Suprapubic skin (tissue), 4 donors: ENCODE results near the gene PARD3B. TPM values are rescaled to one million over a fixed set of nuclear protein-coding genes. Genes with fewer than 3 reads are reported as not detected.

Experiments
- DNase-seq, 2 donors: peaks; one replicate each; pipeline ENCODE4 v3.0.0-alpha.2; 2019; ENCODE audit warnings: low spot score in 2 of 2
- H3K27ac ChIP-seq: fragments of 200-600 bp; sonication (generic); one replicate; pipeline ENCODE4 v1.5.1; 2019
- H3K27me3 ChIP-seq: fragments of 200-600 bp; sonication (generic); one replicate; pipeline ENCODE4 v1.5.1; 2019
- H3K36me3 ChIP-seq: fragments of 200-600 bp; sonication (generic); one replicate; pipeline ENCODE4 v1.5.1; 2019
- H3K4me1 ChIP-seq: fragments of 200-600 bp; sonication (generic); one replicate; pipeline ENCODE4 v1.5.1; 2019
- H3K4me3 ChIP-seq: fragments of 200-600 bp; sonication (generic); one replicate; pipeline ENCODE4 v1.5.1; 2019; ENCODE audit warnings: mild to moderate bottlenecking
- H3K9me3 ChIP-seq: fragments of 200-600 bp; sonication (generic); one replicate; pipeline ENCODE4 v1.5.1; 2019
- EP300 ChIP-seq: sonication (generic); formaldehyde crosslinking; IDR thresholded peaks from one replicate; pipeline ENCODE4 v1.6.1; 2017; ENCODE audit warnings: antibody characterized with exemption
- POLR2A ChIP-seq, 2 donors: fragments of 450-650 bp; IDR thresholded peaks; one replicate each; pipeline ENCODE4 v1.6.1; 2017; ENCODE audit warnings: antibody characterized with exemption in 2 of 2, mild to moderate bottlenecking in 2 of 2, moderate library complexity in 2 of 2
- POLR2AphosphoS5 ChIP-seq, 3 donors: sonication (generic); formaldehyde crosslinking; IDR thresholded peaks; one replicate each; pipeline ENCODE4 v1.6.1; 2017; ENCODE audit warnings: antibody characterized with exemption in 3 of 3
- WGBS: methylation state at CpG from one replicate; pipeline ENCODE4 v1.1.5; 2018; 5-methylcytosine and 5-hydroxymethylcytosine counted together
- total RNA-seq, 4 donors: library from RNA; depleted of rRNA; stranded (reverse); fragments of >200 nt; gene quantifications; one replicate each; pipeline ENCODE4 v1.1.0, GENCODE V29; 2016
- TF ChIP-seq, protein P1 (sequence below), 2 donors: fragments of 200-600 bp in 1 of 2; fragments of 450-650 bp in 1 of 2; sonication (generic) in 1 of 2; IDR thresholded peaks; one replicate each; pipeline ENCODE4 v1.5.1; 2016 to 2019; ENCODE audit warnings: antibody characterized with exemption in 2 of 2, mild to moderate bottlenecking in 1 of 2, moderate library complexity in 1 of 2

PARD3B gene
- total RNA-seq, 4 donors from 2014 or later, result 12.5 to 18.9 (median 15.5) TPM

DNA sequence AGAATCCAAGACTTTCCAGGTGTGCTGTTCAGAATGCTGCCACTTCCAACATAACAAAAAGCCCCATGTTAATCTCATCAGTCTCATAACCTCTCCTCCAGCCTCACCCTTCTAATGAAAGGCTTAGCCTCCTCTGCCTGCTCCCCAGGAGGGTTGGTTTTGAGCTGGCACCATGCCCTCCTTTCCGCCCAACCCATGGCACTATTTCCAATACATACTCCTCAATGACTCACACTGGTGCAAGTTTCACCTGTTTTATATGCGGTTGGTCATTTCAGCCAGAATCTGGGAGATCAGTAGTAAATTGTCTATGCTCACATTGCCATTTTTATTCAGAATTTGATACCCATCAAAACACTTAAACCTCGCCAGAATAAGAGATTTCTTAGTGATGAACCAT lies 979.4 kb downstream of the PARD3B start:
- no peak for DNase-seq

GRCh38 chr2:205527801-205528200 lies 982.5 kb downstream of the PARD3B start:
- Histone ChIP-seq H3K36me3 (no peaks in the 10 kb centered on the region), H3K4me3 (no peak overlapping the region), H3K27ac (no peak overlapping the region), H3K9me3 (no peaks in the 10 kb centered on the region), H3K27me3 (no peaks in the 10 kb centered on the region), H3K4me1 (no peaks in the 10 kb centered on the region)
- TF ChIP-seq, protein P1, sequence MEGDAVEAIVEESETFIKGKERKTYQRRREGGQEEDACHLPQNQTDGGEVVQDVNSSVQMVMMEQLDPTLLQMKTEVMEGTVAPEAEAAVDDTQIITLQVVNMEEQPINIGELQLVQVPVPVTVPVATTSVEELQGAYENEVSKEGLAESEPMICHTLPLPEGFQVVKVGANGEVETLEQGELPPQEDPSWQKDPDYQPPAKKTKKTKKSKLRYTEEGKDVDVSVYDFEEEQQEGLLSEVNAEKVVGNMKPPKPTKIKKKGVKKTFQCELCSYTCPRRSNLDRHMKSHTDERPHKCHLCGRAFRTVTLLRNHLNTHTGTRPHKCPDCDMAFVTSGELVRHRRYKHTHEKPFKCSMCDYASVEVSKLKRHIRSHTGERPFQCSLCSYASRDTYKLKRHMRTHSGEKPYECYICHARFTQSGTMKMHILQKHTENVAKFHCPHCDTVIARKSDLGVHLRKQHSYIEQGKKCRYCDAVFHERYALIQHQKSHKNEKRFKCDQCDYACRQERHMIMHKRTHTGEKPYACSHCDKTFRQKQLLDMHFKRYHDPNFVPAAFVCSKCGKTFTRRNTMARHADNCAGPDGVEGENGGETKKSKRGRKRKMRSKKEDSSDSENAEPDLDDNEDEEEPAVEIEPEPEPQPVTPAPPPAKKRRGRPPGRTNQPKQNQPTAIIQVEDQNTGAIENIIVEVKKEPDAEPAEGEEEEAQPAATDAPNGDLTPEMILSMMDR (IDR thresholded peaks at IDR 0.05), result no peak
- TF ChIP-seq POLR2A (IDR thresholded peaks at IDR 0.05), result no peak
- TF ChIP-seq POLR2AphosphoS5 (IDR thresholded peaks at IDR 0.05), result no peak
- no peak for TF ChIP-seq EP300
- no peak for DNase-seq

More for the DNA sequence above, 979.4 kb downstream of the PARD3B start:
- 64% methylated on average over 3 of the region's 3 CpGs for WGBS
- Histone ChIP-seq H3K4me3 (no peak overlapping the region), H3K27ac (no peak overlapping the region), H3K27me3 (no peaks in the 10 kb centered on the region), H3K9me3 (no peaks in the 10 kb centered on the region), H3K4me1 (no peaks in the 10 kb centered on the region), H3K36me3 (no peaks in the 10 kb centered on the region)
- TF ChIP-seq, protein P1 (IDR thresholded peaks at IDR 0.05), result no peak
- TF ChIP-seq POLR2AphosphoS5 (IDR thresholded peaks at IDR 0.05) (no peak), POLR2A (IDR thresholded peaks at IDR 0.05) (no peak), EP300 (no peak)

DNA sequence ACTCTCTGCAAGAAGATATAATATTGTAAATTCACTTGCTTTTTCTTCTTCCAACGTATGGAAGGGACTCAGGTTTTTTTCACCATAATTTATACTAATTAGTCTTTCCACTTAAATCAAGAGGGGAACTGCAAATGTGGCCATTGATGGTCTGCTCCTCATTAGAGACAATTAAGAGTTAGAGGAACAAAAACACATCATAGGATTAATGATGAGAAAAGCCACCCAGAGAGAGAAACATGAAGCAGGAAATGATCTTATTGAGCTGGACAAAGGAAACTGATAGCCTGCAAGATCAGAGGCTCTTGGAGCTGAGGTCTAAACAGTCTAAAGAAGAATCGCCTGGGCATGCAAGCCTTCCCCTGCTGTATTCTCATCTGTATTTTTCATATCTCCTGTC lies 985.8 kb downstream of the PARD3B start:
- no peak for TF ChIP-seq EP300
- Histone ChIP-seq H3K36me3 (no peaks in the 10 kb centered on the region), H3K4me1 (no peaks in the 10 kb centered on the region), H3K27me3 (no peaks in the 10 kb centered on the region), H3K9me3 (no peaks in the 10 kb centered on the region), H3K4me3 (no peak overlapping the region), H3K27ac (no peak overlapping the region)
- WGBS, result 79% methylated on average over 2 of the region's 2 CpGs
- no peak for DNase-seq

DNA sequence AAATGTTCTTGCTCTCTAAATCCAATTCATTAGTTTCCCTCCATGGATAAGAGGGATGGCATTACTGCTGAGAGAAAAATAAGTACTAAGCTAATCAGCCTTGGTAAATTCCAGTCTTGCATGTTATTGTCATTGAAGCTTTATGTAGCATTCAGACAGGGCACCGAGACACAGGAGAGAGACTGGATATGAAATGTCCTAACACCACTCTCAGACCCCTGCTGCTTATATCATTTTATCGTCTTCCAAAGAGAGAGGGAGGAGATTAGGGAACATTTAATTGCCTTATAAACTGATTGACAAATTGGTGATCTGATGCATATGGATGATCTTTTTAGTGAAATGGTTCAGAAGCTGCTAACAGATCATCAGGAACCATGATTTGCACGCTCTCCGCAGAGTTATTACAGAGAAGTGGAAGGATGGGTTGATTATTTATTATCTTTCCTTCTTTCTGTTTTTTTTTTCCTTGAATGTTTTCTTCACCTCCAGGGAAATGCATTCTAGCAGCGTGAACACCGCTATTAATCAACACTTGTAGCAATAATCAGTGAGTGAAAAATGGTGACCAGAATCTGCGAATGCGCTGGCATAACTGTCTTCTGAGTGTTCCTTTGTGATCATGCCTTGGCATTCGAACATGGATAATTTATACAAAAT lies 986.3 kb downstream of the PARD3B start:
- WGBS, result 96% methylated on average over 9 of the region's 9 CpGs
- Histone ChIP-seq H3K9me3 (no peaks in the 10 kb centered on the region), H3K27ac (no peak overlapping the region), H3K36me3 (no peaks in the 10 kb centered on the region), H3K4me3 (no peak overlapping the region), H3K4me1 (no peaks in the 10 kb centered on the region), H3K27me3 (no peaks in the 10 kb centered on the region)
- TF ChIP-seq, protein P1 (IDR thresholded peaks at IDR 0.05), result no peak
- TF ChIP-seq EP300 (no peak), POLR2AphosphoS5 (IDR thresholded peaks at IDR 0.05) (no peak), POLR2A (IDR thresholded peaks at IDR 0.05) (no peak)
- no peak for DNase-seq

- 78% methylated on average over 3 of the region's 3 CpGs for WGBS
- Histone ChIP-seq H3K27me3 (no peaks in the 10 kb centered on the region), H3K9me3 (no peaks in the 10 kb centered on the region), H3K36me3 (no peaks in the 10 kb centered on the region), H3K4me3 (no peak overlapping the region), H3K27ac (no peak overlapping the region), H3K4me1 (peaks cover 9% of the 10 kb centered on the region)
- DNase-seq, result no peak
- no peak for TF ChIP-seq POLR2AphosphoS5 (IDR thresholded peaks at IDR 0.05)
- no peak for TF ChIP-seq EP300
- no peak for TF ChIP-seq POLR2A (IDR thresholded peaks at IDR 0.05)
- TF ChIP-seq, protein P1 (IDR thresholded peaks at IDR 0.05), result no peak
Measured at GRCh38 chr2:205535001-205535400, 989.7 kb downstream of the PARD3B start.

GRCh38 chr2:205539603-205540002 lies 994.3 kb downstream of the PARD3B start:
- TF ChIP-seq, protein P1 (IDR thresholded peaks at IDR 0.05), result no peak
- TF ChIP-seq POLR2AphosphoS5 (IDR thresholded peaks at IDR 0.05) (no peak), POLR2A (IDR thresholded peaks at IDR 0.05) (no peak), EP300 (no peak)
- DNase-seq, result no peak
- Histone ChIP-seq H3K4me1 (peaks cover 17% of the 10 kb centered on the region), H3K36me3 (no peaks in the 10 kb centered on the region), H3K4me3 (no peak overlapping the region), H3K27me3 (no peaks in the 10 kb centered on the region), H3K27ac (no peak overlapping the region), H3K9me3 (no peaks in the 10 kb centered on the region)
- WGBS, result 71% methylated on average over 5 of the region's 5 CpGs
